Esophagus squamous epithelium (tissue), 5 donors: ENCODE data around the gene MAD1L1. TPM values are rescaled to one million over a fixed set of nuclear protein-coding genes. Genes with fewer than 3 reads are reported as not detected.
A peak's percentile ranks its signal among the peaks of the same experiment; 100 is the strongest.

Experiments used
- DNase-seq: peaks from one replicate; lab custom pipeline; 2025; lab: John Stamatoyannopoulos, UW
- H3K27ac ChIP-seq, 4 donors: fragments of 200-600 bp; sonication (generic); one replicate each; pipeline ENCODE4 v1.5.1; 2016 to 2019; ENCODE audit warnings: mild to moderate bottlenecking in 1 of 4
- H3K27me3 ChIP-seq, 4 donors: fragments of 200-600 bp; sonication (generic); 1 replicate in 3 of 4; 2 replicates in 1 of 4; pipeline versions ENCODE4 v1.5.1 to v1.6.0; 2017 to 2021; ENCODE audit warnings: antibody characterized with exemption in 1 of 4
- H3K36me3 ChIP-seq, 3 donors: fragments of 200-600 bp; sonication (generic); one replicate each; pipeline ENCODE4 v1.5.1; 2016 to 2019
- H3K4me1 ChIP-seq, 3 donors: fragments of 200-600 bp; sonication (generic); one replicate each; pipeline ENCODE4 v1.5.1; 2017 to 2019
- H3K4me3 ChIP-seq, 4 donors: fragments of 200-600 bp; sonication (generic); 1 replicate in 3 of 4; 2 replicates in 1 of 4; pipeline ENCODE4 v1.5.1; 2016 to 2019; ENCODE audit warnings: mild to moderate bottlenecking in 2 of 4, moderate library complexity in 1 of 4
- H3K9me3 ChIP-seq, 3 donors: fragments of 200-600 bp; sonication (generic); one replicate each; pipeline ENCODE4 v1.5.1; 2016 to 2019
- CTCF ChIP-seq, 6 experiments: fragments of 450-650 bp in 4 of 6; fragments of 200-600 bp in 2 of 6; sonication (generic) in 2 of 6; IDR thresholded peaks; one replicate each; pipeline ENCODE4 v1.5.1; 2016 to 2019; ENCODE audit warnings: antibody characterized with exemption in 6 of 6, mild to moderate bottlenecking in 4 of 6, moderate library complexity in 4 of 6
- POLR2A ChIP-seq, 4 donors: fragments of 450-650 bp; IDR thresholded peaks; one replicate each; pipeline ENCODE4 v1.6.1; 2017; ENCODE audit warnings: antibody characterized with exemption in 4 of 4, mild to moderate bottlenecking in 4 of 4, moderate library complexity in 3 of 4
- WGBS, 2 donors: methylation state at CpG; one replicate each; pipeline ENCODE4 v1.1.5; 2018; 5-methylcytosine and 5-hydroxymethylcytosine counted together
- intact Hi-C: fragments of 100-400 bp; cut with DNase I; formaldehyde crosslinking; loops from one replicate; pipeline ENCODE4 v1.15.0; 2022
- total RNA-seq, 4 donors: library from RNA; depleted of rRNA; stranded (reverse); fragments of >200 nt; gene quantifications; one replicate each; pipeline ENCODE4 v1.1.0, GENCODE V29; 2016
- donor health status: DM: yes; HTN: yes; CAD: no.

Gene MAD1L1
- total RNA-seq, 4 donors from 2014 or later = 16.6 to 40.4 (median 30.2) TPM

- Histone ChIP-seq H3K36me3 (peaks cover 0 to 50% (median 0%) of the 10 kb centered on the region in 3 donors), H3K27ac (no peak overlapping the region), H3K4me1 (peaks cover 0 to 6% (median 3%) of the 10 kb centered on the region in 3 donors), H3K9me3 (no peaks in the 10 kb centered on the region), H3K27me3 (no peaks in the 10 kb centered on the region), H3K4me3 (no peak overlapping the region)
- intact Hi-C loops = no loop called here
- WGBS, 2 donors = 40 to 86% methylated on average over 1 to 12 of the region's 23 CpGs
- no peak for DNase-seq
- TF ChIP-seq POLR2A (IDR thresholded peaks at IDR 0.05) (no peak), CTCF (IDR thresholded peaks at IDR 0.05) (no peak)
Measured at GRCh38 chr7:2068693-2069471, 163.9 kb downstream of the MAD1L1 start.

GRCh38 chr7:2066251-2066919 lies 166.4 kb downstream of the MAD1L1 start:
- no peaks in the 10 kb centered on the region for H3K27me3 ChIP-seq
- no peaks in the 10 kb centered on the region for H3K9me3 ChIP-seq
- intact Hi-C loops = no loop called here
- no peak overlapping the region for H3K27ac ChIP-seq
- WGBS, 2 donors = 73 to 100% methylated on average over 1 to 3 of the region's 28 CpGs
- TF ChIP-seq CTCF (IDR thresholded peaks at IDR 0.05) (no peak), POLR2A (IDR thresholded peaks at IDR 0.05) (no peak)
- peaks cover 0 to 50% (median 0%) of the 10 kb centered on the region in 3 donors for H3K36me3 ChIP-seq
- DNase-seq = no peak
- H3K4me3 ChIP-seq = no peak overlapping the region
- peaks cover 0 to 18% (median 9%) of the 10 kb centered on the region in 3 donors for H3K4me1 ChIP-seq

GRCh38 chr7:2065528-2065927 lies 167.2 kb downstream of the MAD1L1 start:
- TF ChIP-seq CTCF (IDR thresholded peaks at IDR 0.05) (no peak), POLR2A (IDR thresholded peaks at IDR 0.05) (no peak)
- Histone ChIP-seq H3K9me3 (peaks cover 0 to 2% (median 0%) of the 10 kb centered on the region in 3 donors), H3K27me3 (no peaks in the 10 kb centered on the region), H3K4me1 (peaks cover 0 to 18% (median 9%) of the 10 kb centered on the region in 3 donors), H3K4me3 (no peak overlapping the region), H3K27ac (no peak overlapping the region), H3K36me3 (peaks cover 0 to 50% (median 0%) of the 10 kb centered on the region in 3 donors)
- DNase-seq = no peak
- WGBS, 2 donors = 98 to 100% methylated on average over 1 to 11 of the region's 13 CpGs
- intact Hi-C loops = no loop called here

- intact Hi-C loops = no loop called here
- DNase-seq = no peak
- peak overlapping the region in 2 of 4 donors; percentile 5 to 33 for H3K27ac ChIP-seq
Measured at GRCh38 chr7:2063563-2064260, 169.0 kb downstream of the MAD1L1 start.

More at GRCh38 chr7:2063563-2064260, 169.0 kb downstream of the MAD1L1 start:
- H3K27me3 ChIP-seq = no peaks in the 10 kb centered on the region
- H3K36me3 ChIP-seq = peaks cover 0 to 45% (median 0%) of the 10 kb centered on the region in 3 donors
- peaks cover 0 to 18% (median 9%) of the 10 kb centered on the region in 3 donors for H3K4me1 ChIP-seq
- WGBS, 2 donors = 38 to 41% methylated on average over 4 to 8 of the region's 24 CpGs
- H3K9me3 ChIP-seq = peaks cover 0 to 9% (median 0%) of the 10 kb centered on the region in 3 donors
- TF ChIP-seq POLR2A (IDR thresholded peaks at IDR 0.05) (no peak), CTCF (IDR thresholded peaks at IDR 0.05) (peak in 1 of 6 experiments; percentile 45)
- H3K4me3 ChIP-seq = no peak overlapping the region
